RCC 7860 (cell line): ENCODE measurements around the gene NKD2.

Experiments
- DNase-seq: peaks from one replicate; pipeline ENCODE4 v3.0.0-alpha.2; 2015; ENCODE audit warnings: low spot score
- FAIRE-seq: peaks from 2 replicates; lab custom pipeline; 2012; peaks lifted over from hg19 to GRCh38; lab: Jason Lieb, UNC

The NKD2 gene

GRCh38 chr5:978693-979092 is 29.9 kb upstream of the NKD2 start:
- DNase-seq: no peak
- no peak for FAIRE-seq

GRCh38 chr5:979100-979817 is 29.3 kb upstream of the NKD2 start:
- DNase-seq (no peak), FAIRE-seq (no peak)

GRCh38 chr5:980001-980588 is 28.5 kb upstream of the NKD2 start:
- FAIRE-seq (no peak), DNase-seq (no peak)

- no peak for DNase-seq
These were observed 27.6 kb upstream of the NKD2 start for GRCh38 chr5:980966-981365.

GRCh38 chr5:981456-981855 is 27.1 kb upstream of the NKD2 start:
- no peak for DNase-seq

More at GRCh38 chr5:980966-981365, 27.6 kb upstream of the NKD2 start:
- no peak for FAIRE-seq

GRCh38 chr5:982377-983237 is 26.0 kb upstream of the NKD2 start:
- DNase-seq: no peak
- no peak for FAIRE-seq

More at GRCh38 chr5:981456-981855, 27.1 kb upstream of the NKD2 start:
- FAIRE-seq: no peak

- DNase-seq (no peak), FAIRE-seq (no peak)
These were observed 25.4 kb upstream of the NKD2 start for GRCh38 chr5:983238-983524.

- FAIRE-seq: no peak
- no peak for DNase-seq
These were observed 25.0 kb upstream of the NKD2 start for GRCh38 chr5:983568-983967.

- FAIRE-seq: no peak
- no peak for DNase-seq
These were observed 23.8 kb upstream of the NKD2 start for GRCh38 chr5:984774-985173.

- FAIRE-seq (no peak), DNase-seq (no peak)
These were observed 20.8 kb upstream of the NKD2 start for GRCh38 chr5:987761-988160.

- FAIRE-seq (no peak), DNase-seq (no peak)
These were observed 20.3 kb upstream of the NKD2 start for GRCh38 chr5:988322-988721.

GRCh38 chr5:989961-990530 is 18.6 kb upstream of the NKD2 start:
- FAIRE-seq: no peak

GRCh38 chr5:991472-992267 is 16.9 kb upstream of the NKD2 start:
- DNase-seq (no peak), FAIRE-seq (no peak)

More at GRCh38 chr5:989961-990530, 18.6 kb upstream of the NKD2 start:
- no peak for DNase-seq

GRCh38 chr5:994272-994607 is 14.4 kb upstream of the NKD2 start:
- FAIRE-seq (no peak), DNase-seq (no peak)

GRCh38 chr5:994821-995220 is 13.8 kb upstream of the NKD2 start:
- DNase-seq: no peak
- FAIRE-seq: no peak

GRCh38 chr5:995318-995717 is 13.3 kb upstream of the NKD2 start:
- DNase-seq (no peak), FAIRE-seq (no peak)

GRCh38 chr5:997001-997474 is 11.6 kb upstream of the NKD2 start:
- FAIRE-seq (no peak), DNase-seq (no peak)

- no peak for FAIRE-seq
- no peak for DNase-seq
These were observed 10.9 kb upstream of the NKD2 start for GRCh38 chr5:997711-998110.

GRCh38 chr5:998246-999031 is 10.2 kb upstream of the NKD2 start:
- FAIRE-seq: no peak
- no peak for DNase-seq

- FAIRE-seq: no peak
- DNase-seq: no peak
These were observed 9.5 kb upstream of the NKD2 start for GRCh38 chr5:999032-999501.
